ENCODE results near the gene C12orf57.
"Not testable (repeated sequence)": the region's sequence is repeated elsewhere in the genome, so short reads cannot be mapped to it uniquely, and the experiment has no call there.

The C12orf57 gene, protein sequence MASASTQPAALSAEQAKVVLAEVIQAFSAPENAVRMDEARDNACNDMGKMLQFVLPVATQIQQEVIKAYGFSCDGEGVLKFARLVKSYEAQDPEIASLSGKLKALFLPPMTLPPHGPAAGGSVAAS

DNA sequence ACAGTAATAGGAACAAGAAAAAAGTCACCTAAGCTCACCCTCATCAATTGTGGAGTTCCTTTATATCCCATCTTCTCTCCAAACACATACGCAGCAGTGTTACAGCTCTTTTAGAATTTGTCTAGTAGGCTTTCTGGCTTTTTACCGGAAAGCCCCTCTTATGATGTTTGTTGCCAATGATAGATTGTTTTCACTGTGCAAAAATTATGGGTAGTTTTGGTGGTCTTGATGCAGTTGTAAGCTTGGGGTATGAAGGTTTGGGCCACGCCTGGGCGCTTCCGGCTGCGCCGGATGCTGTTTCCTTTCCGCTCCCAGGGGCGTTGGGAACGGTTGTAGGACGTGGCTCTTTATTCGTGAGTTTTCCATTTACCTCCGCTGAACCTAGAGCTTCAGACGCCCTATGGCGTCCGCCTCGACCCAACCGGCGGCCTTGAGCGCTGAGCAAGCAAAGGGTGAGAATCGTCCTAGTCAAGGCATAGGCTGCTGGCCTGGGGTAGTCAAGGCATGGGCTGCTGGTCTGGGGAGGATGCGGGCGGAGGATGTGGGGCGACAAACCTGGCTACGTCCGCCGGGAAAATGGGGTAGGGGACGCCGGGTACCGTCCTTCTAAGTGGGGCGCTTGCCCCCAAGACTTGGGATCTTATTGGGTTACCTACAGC lies at the start of gene C12orf57, which contains the start of gene RNU7-1:
TSS of gene C12orf57 (plus strand) at position 301 of the 659 bp plus-strand sequence. CDS start at position 401, 100 bp downstream.
TSS of gene RNU7-1 (plus strand) at position 95 of the 659 bp plus-strand sequence.
- peak; percentile 75 for DNase-seq

DNA sequence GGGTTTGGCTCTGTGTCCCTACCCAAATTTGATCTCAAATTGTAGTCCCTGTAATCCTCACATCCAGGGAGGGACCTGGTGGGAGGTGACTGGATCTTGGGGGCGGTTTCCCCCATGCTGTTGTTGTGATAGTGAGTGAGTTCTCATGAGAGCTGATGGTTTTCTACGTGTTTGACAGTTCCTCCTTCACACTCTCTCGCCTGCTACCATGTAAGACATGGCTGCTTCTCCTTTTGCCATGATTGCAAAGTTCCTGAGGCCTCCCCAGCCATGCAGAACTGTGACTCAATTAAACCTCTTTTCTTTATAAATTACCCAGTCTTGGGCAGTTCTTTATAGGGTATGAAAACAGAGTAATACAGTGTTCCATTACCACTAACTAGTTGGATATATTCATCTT lies 49.5 kb upstream of the C12orf57 start:
- DNase-seq = no peak

- no peak for DNase-seq
Measured at GRCh38 chr12:6896846-6897435, 46.9 kb upstream of the C12orf57 start.

DNA sequence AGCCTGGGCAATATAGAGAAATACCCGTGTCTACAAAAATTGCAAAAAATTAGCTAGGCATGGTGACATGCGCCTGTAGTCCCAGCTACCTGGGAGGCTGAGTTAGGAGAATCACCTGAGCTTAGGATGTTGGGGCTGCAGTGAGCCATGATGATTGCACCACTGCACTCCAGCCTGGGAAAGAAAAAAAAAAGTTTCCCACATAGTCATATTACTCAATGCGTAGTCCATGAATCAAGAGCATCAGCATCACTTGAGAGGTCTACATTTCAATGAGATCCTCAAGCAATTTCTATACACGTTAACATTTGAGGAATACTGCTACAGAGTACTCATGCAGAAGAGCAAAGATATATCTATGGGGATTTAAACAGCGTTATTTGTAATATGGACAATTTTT lies 44.4 kb upstream of the C12orf57 start:
- no peak for DNase-seq

- DNase-seq = no peak
Measured at GRCh38 chr12:6899837-6900519, 43.8 kb upstream of the C12orf57 start.

- no peak for DNase-seq
Measured at GRCh38 chr12:6902448-6902847, 41.4 kb upstream of the C12orf57 start.

GRCh38 chr12:6903722-6904121 lies 40.1 kb upstream of the C12orf57 start:
- DNase-seq = no peak

- DNase-seq = peak; percentile 88
Measured at GRCh38 chr12:6904280-6905276, 39.2 kb upstream of the C12orf57 start, which contains the start of gene LRRC23. TSS of gene LRRC23 (plus strand) at chr12:6904822. CDS start at chr12:6905634, 812 bp downstream.

DNA sequence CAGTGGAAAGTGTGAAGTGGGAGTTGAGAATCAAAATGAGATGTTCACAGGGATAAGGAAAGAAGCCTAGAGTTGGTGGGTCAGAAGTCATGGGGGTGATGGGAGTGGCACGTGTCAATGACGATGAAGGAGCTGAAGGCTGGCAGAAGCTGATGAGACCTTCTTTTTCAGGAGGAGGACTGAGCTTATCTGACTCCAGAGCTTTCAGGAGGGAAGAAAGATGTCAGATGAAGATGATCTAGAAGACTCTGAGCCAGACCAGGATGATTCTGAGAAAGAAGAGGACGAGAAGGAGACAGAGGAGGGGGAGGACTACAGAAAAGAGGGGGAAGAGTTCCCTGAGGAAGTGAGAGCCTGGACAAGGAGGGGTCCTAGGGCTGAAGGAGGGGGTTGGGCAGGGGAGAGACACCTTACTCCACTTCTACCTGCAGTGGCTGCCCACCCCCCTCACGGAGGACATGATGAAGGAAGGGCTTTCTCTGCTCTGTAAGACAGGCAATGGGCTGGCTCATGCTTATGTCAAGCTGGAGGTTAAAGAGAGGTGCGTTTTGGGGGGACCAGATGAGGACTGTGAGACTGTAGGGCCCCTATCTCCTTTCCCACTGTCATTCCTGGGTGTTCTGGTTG lies 38.3 kb upstream of the C12orf57 start:
- DNase-seq = no peak

DNA sequence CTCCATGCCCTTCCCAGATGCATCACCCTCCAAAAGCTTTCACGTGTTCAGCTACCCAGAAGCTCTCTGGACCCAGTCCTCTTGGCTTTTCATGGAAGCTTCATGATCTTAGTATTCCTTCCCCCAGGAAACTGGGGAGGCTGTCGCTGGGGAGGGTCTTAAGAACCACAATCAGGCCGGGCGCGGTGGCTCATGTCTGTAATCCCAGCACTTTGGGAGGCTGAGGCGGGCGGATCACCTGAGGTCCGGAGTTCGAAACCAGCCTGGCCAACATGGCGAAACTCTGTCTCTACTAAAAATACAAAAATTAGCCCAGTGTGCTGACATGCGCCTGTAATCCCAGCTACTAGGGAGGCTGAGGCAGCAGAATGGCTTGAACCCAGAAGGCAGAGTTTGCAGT lies 35.7 kb upstream of the C12orf57 start:
- DNase-seq = not testable (repeated sequence)

GRCh38 chr12:6909421-6910145 lies 34.2 kb upstream of the C12orf57 start:
- DNase-seq = no peak

GRCh38 chr12:6912164-6912935 lies 31.5 kb upstream of the C12orf57 start:
- DNase-seq = no peak

GRCh38 chr12:6914246-6914946 lies 29.4 kb upstream of the C12orf57 start, which contains the start of gene ENO2:
TSS of gene ENO2 (plus strand) at chr12:6914580. CDS start at chr12:6915833, 1,253 bp downstream.
- DNase-seq = no peak

GRCh38 chr12:6914947-6915788 lies 28.7 kb upstream of the C12orf57 start:
- DNase-seq = no peak

DNA sequence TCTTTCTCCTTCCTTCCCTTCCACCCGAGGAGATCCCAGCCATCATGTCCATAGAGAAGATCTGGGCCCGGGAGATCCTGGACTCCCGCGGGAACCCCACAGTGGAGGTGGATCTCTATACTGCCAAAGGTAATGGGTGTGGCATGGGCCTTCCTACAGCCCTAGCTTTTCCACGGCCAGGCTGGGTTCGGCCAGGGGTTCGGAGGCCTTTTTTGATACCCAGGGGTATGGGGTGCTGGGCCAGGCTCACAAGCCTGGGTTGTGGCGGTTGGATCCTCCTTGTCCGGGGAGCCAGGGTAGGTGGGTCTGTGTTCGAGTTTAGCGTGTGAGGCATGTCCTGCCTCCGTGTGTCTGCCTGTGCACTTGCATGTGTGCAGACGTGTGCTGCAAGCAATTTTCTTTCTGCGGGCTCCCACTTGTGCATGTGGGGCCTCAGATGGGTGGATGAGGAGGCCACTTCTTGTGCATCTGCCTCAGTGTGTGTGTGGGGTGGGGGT lies 28.0 kb upstream of the C12orf57 start:
- no peak for DNase-seq

- DNase-seq = no peak
Measured at GRCh38 chr12:6916426-6917200, 27.2 kb upstream of the C12orf57 start.

DNA sequence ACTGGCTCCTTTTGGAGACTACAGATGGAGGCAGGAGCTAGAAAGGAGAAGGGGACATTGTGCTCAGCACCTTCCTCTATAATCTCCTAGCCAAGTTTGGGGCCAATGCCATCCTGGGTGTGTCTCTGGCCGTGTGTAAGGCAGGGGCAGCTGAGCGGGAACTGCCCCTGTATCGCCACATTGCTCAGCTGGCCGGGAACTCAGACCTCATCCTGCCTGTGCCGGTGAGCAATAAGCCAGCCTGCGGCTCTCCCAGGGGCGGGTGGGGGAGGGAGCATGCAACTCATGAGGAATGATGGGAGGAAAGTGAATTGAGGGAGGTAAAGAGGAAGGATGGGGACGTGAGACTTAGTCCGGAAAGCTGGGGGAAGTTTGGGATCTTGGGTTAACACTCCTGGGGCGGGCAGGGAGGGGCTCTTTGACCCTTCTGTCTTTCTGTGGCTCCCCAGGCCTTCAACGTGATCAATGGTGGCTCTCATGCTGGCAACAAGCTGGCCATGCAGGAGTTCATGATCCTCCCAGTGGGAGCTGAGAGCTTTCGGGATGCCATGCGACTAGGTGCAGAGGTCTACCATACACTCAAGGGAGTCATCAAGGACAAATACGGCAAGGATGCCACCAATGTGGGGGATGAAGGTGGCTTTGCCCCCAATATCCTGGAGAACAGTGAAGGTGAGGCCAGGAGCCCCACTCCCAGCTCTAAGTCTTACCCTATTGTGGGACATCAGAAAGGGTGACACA lies 26.2 kb upstream of the C12orf57 start:
- DNase-seq = no peak

All from GOT3 (cell line).